K562 (cell line): ENCODE data around the gene TANGO6. TPM values are rescaled to one million over a fixed set of nuclear protein-coding genes. Genes with fewer than 3 reads are reported as not detected.

ENCODE experiments used
- ATAC-seq: fragments of 200-7000 bp; cut with Tn5 transposase; 3 replicates; pipeline ENCODE4 v1.9.1; 2020; ENCODE audit warnings: moderate library complexity
- BruUV-seq: library from RNA; stranded (reverse); fragments of 400-500 nt; replicated peaks from 2 replicates; lab custom pipeline; 2021; lab: Mats Ljungman, UMichigan
- CTCF ChIA-PET: fragments of 300-600 bp; formaldehyde crosslinking; extraction: SDS; loops from one replicate; lab custom pipeline; 2021; ENCODE audit warnings: low intra/inter-chr PET ratio; lab: Yijun Ruan, JAX
- POLR2A ChIA-PET: fragments of 300-600, 350-650 bp; sonication (Branson Sonifier 250); formaldehyde crosslinking; extraction: SDS; loops from one replicate; lab custom pipeline; 2021; ENCODE audit warnings: antibody characterized with exemption, inconsistent platforms; lab: Yijun Ruan, JAX
- DNase-seq, 4 experiments: peaks; one replicate each; pipeline versions ENCODE4 v3.0.0 to v3.0.0-alpha.2; 2011 to 2018; ENCODE audit warnings: low spot score in 3 of 4, mixed read lengths in 3 of 4; ENCODE audit errors: extremely low read depth in 1 of 4
- FAIRE-seq: peaks from 2 replicates; lab custom pipeline; 2011; peaks lifted over from hg19 to GRCh38; lab: Jason Lieb, UNC
- H2AFZ ChIP-seq: 2 replicates; pipeline ENCODE4 v1.6.0; 2011; ENCODE audit warnings: low read depth, low read length, control low read depth, inconsistent platforms
- H3K27ac ChIP-seq: fragments of 200-600 bp; 3 replicates; pipeline ENCODE4 v1.8.0; 2011; ENCODE audit warnings: low read depth, mild to moderate bottlenecking, control low read depth, inconsistent platforms, low read length, moderate library complexity, mixed read lengths; ENCODE audit errors: extremely low read depth
- H3K27me3 ChIP-seq, 2 experiments: fragments of 300-600 bp in 1 of 2; 2 replicates in 1 of 2; 3 replicates in 1 of 2; pipeline versions ENCODE4 v1.6.0 to v1.8.0; 2011; ENCODE audit warnings: inconsistent platforms in 2 of 2, low read length in 2 of 2, mild to moderate bottlenecking in 1 of 2, mixed read lengths in 1 of 2, moderate library complexity in 1 of 2; ENCODE audit not compliant: control insufficient read depth in 2 of 2, insufficient read depth in 2 of 2
- H3K36me3 ChIP-seq: fragments of 300-600 bp; 3 replicates; pipeline ENCODE4 v1.8.0; 2011; ENCODE audit warnings: mild to moderate bottlenecking, low read length, inconsistent platforms; ENCODE audit not compliant: control insufficient read depth, insufficient read depth
- H3K4me1 ChIP-seq, 2 experiments: fragments of 200-600 bp in 1 of 2; replicated peaks in 1 of 2; 2 replicates in 1 of 2; 3 replicates in 1 of 2; pipeline versions ENCODE4 v1.5.1 to v1.8.0; 2011; ENCODE audit warnings: inconsistent platforms in 2 of 2, low read length in 2 of 2, mild to moderate bottlenecking in 1 of 2, mixed read lengths in 1 of 2, moderate library complexity in 1 of 2; ENCODE audit not compliant: control insufficient read depth in 2 of 2, insufficient read depth in 2 of 2
- H3K4me2 ChIP-seq: 2 replicates; pipeline ENCODE4 v1.6.1; 2011; ENCODE audit warnings: low read length, control low read depth, inconsistent platforms, mixed read lengths; ENCODE audit not compliant: insufficient read depth
- H3K4me3 ChIP-seq: fragments of 200-600 bp; sonication (generic), shearing (Covaris generic); 2 replicates; pipeline ENCODE4 v1.5.1; 2016; ENCODE audit warnings: control low read depth, inconsistent platforms
- H3K79me2 ChIP-seq: fragments of 200-600 bp; 3 replicates; pipeline ENCODE4 v1.8.0; 2011; ENCODE audit warnings: low read length, inconsistent platforms; ENCODE audit not compliant: control insufficient read depth, insufficient read depth
- H3K9ac ChIP-seq, 2 experiments: 2 replicates each; pipeline versions ENCODE4 v1.6.0 to v1.6.1; 2011; ENCODE audit warnings: low read depth in 2 of 2, low read length in 2 of 2, control low read depth in 1 of 2, inconsistent platforms in 1 of 2, mild to moderate bottlenecking in 1 of 2, mixed read lengths in 1 of 2; ENCODE audit not compliant: insufficient read depth in 1 of 2
- H3K9me1 ChIP-seq: one replicate; pipeline ENCODE4 v1.6.0; 2011; ENCODE audit warnings: inconsistent platforms, mild to moderate bottlenecking, low read length, moderate library complexity; ENCODE audit not compliant: control insufficient read depth, insufficient read depth
- H3K9me3 ChIP-seq: replicated peaks from 2 replicates; pipeline ENCODE4 v1.5.1; 2011; ENCODE audit warnings: low read depth, low read length, inconsistent platforms; ENCODE audit not compliant: control insufficient read depth, insufficient read depth
- H4K20me1 ChIP-seq: replicated peaks from 2 replicates; pipeline ENCODE4 v1.6.1; 2011; ENCODE audit warnings: low read length, inconsistent platforms, mixed read lengths; ENCODE audit not compliant: control insufficient read depth, insufficient read depth
- CBFA2T2 ChIP-seq: fragments of 450-650 bp; conservative IDR thresholded peaks from 2 replicates; pipeline ENCODE4 v1.6.1; 2017; ENCODE audit warnings: mild to moderate bottlenecking
- ELF1 ChIP-seq: fragments of 200-800 bp; sonication (Bioruptor generic); IDR thresholded peaks from 2 replicates; pipeline ENCODE4 v1.6.1; 2016; ENCODE audit warnings: missing genetic modification characterization, missing compliant biosample characterization
- IFI16 ChIP-seq: fragments of 250-450 bp; sonication (Bioruptor Pico); IDR thresholded peaks from 2 replicates; pipeline ENCODE4 v2.1.2; 2022; ENCODE audit warnings: mild to moderate bottlenecking, inconsistent platforms
- LEF1 ChIP-seq: fragments of 450-650 bp; IDR thresholded peaks from 2 replicates; pipeline ENCODE4 v1.6.1; 2016; ENCODE audit warnings: mild to moderate bottlenecking
- NR4A1 ChIP-seq, 2 experiments: fragments of 250-450 bp in 1 of 2; fragments of 450-650 bp in 1 of 2; sonication (Bioruptor Pico) in 1 of 2; IDR thresholded peaks; 2 replicates each; pipeline versions ENCODE4 v1.4.0 to v1.6.1; 2016 to 2020; ENCODE audit warnings: mild to moderate bottlenecking in 2 of 2, missing compliant biosample characterization in 1 of 2, missing genetic modification characterization in 1 of 2, moderate library complexity in 1 of 2
- STAT5B ChIP-seq: fragments of 250-450 bp; sonication (Bioruptor Pico); IDR thresholded peaks from 2 replicates; pipeline ENCODE4 v1.8.0; 2021; ENCODE audit warnings: mild to moderate bottlenecking, inconsistent platforms
- TAL1 ChIP-seq: fragments of 450-650 bp; IDR thresholded peaks from 2 replicates; pipeline ENCODE4 v1.6.1; 2016; ENCODE audit warnings: mild to moderate bottlenecking
- ZFP36 ChIP-seq: fragments of 150-350 bp; IDR thresholded peaks from 2 replicates; pipeline ENCODE4 v1.6.1; 2018; ENCODE audit warnings: low read length, low read depth; ENCODE audit not compliant: partially characterized antibody
- ZKSCAN3 ChIP-seq: fragments of 250-450 bp; sonication (Bioruptor Pico); IDR thresholded peaks from 2 replicates; pipeline ENCODE4 v1.4.0; 2020
- ZNF12 ChIP-seq: sonication (generic); formaldehyde crosslinking; IDR thresholded peaks from 2 replicates; pipeline ENCODE4 v1.4.0; 2020; ENCODE audit warnings: mild to moderate bottlenecking, missing genetic modification reagents
- ZNF253 ChIP-seq: fragments of 250-450 bp; sonication (Bioruptor Pico); conservative IDR thresholded peaks from 2 replicates; pipeline ENCODE4 v1.6.1; 2021; ENCODE audit warnings: mild to moderate bottlenecking
- ZNF316 ChIP-seq: fragments of 450-650 bp; IDR thresholded peaks from 2 replicates; pipeline ENCODE4 v1.6.1; 2016
- WGBS: fragments of 100-300 bp; shearing (Covaris generic); methylation state at CpG from one replicate; pipeline ENCODE4 v1.1.6; 2016; ENCODE audit warnings: low coverage, mixed read lengths; ENCODE audit not compliant: insufficient coverage; ENCODE audit errors: missing lambda C conversion rate; 5-methylcytosine and 5-hydroxymethylcytosine counted together
- in situ Hi-C: fragments of 300-500 bp; cut with MboI; formaldehyde crosslinking; loops from 4 replicates; pipeline ENCODE4 v1.15.0; 2018; ENCODE audit warnings: inconsistent platforms, mixed read lengths
- intact Hi-C: fragments of 100-400 bp; cut with micrococcal nuclease; formaldehyde crosslinking; loops from 2 replicates; pipeline ENCODE4 v1.14.2; 2022
- polyA plus RNA-seq, 8 experiments: library from polyadenylated mRNA; depleted of rRNA in 4 of 8; stranded (reverse) in 5 of 8; unstranded in 3 of 8; fragments of >200 nt; fragmentation: Nextera tagmentation in 2 of 8; fragmentation: Illumina TruSeq in 1 of 8; extraction: Ambion mirVana in 2 of 8; extraction: Trizol in 1 of 8; gene quantifications; 2 replicates each; pipeline versions ENCODE4 v1.2.1 to v1.2.3, GENCODE V29; 2011 to 2014; ENCODE audit warnings: inconsistent platforms in 1 of 8, missing spikeins in 1 of 8
- total RNA-seq, 7 experiments: library from RNA; depleted of rRNA in 6 of 7; stranded (reverse); fragments of >200 nt in 6 of 7; fragmentation: Illumina TruSeq in 2 of 7; extraction: Trizol in 2 of 7; gene quantifications; 2 replicates each; pipeline versions ENCODE4 v1.2.1 to v1.2.3, GENCODE V29; 2011 to 2021; ENCODE audit warnings: low replicate concordance in 1 of 7
- TF ChIP-seq, protein P1 (sequence below), 2 experiments: fragments of 450-650 bp; formaldehyde crosslinking in 1 of 2; IDR thresholded peaks; 2 replicates each; pipeline versions ENCODE4 v1.4.0 to v1.6.1; 2014 to 2020; ENCODE audit warnings: mild to moderate bottlenecking in 2 of 2, borderline replicate concordance in 1 of 2, low read depth in 1 of 2

Gene TANGO6
- total and polyA plus RNA-seq, 9 of the 15 experiments (the other 6 are each of a cell fraction or from before 2014, with no cell fraction given) = 1.6 to 15.2 (median 9.6) TPM

DNA sequence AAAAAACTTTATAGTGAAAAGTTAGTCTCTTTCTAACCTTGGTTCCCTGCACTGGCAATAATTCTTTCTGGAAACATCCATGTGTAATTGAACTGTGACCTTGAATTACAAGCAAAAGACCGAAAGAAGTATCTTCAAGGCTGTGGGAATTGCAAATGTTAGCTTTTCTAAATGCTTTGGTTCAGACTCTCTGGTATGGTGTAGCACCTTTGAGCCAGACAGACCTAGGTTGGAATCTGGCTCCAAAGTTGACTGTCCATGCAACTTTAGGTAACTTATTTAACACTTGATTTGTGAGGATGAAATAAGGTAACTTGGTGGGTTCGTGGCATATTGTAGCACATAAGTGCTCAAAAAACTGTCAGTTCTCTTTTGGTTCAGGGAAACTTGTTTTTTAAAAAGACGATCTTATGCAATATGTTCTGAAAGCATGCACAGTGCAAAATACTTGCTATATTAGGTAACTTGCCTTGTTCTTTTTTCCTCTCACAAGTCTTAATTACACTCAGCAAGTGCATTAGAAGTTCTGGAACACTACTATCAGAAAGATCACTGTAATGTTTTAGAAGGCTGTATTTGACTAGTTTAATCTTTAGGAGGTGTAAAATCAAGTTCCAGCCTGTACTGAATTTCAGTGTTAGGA is 46.3 kb downstream of the TANGO6 start:
- H3K9me3 ChIP-seq = no peaks in the 10 kb centered on the region
- no peak for DNase-seq
- H3K27ac ChIP-seq = no peak overlapping the region
- H3K9ac ChIP-seq = no peak overlapping the region
- H3K36me3 ChIP-seq = no peaks in the 10 kb centered on the region
- H2AFZ ChIP-seq = no peak overlapping the region
- H4K20me1 ChIP-seq = no peaks in the 10 kb centered on the region
- H3K27me3 ChIP-seq = no peaks in the 10 kb centered on the region
- BruUV-seq = no TSS peak
- TF ChIP-seq NR4A1 (CRISPR knock-in tag; IDR thresholded peaks at IDR 0.05) (no peak), NR4A1 (tag; IDR thresholded peaks at IDR 0.05) (no peak), TAL1 (no peak), ZNF253 (CRISPR knock-in tag) (no peak), LEF1 (no peak), IFI16 (CRISPR knock-in tag) (no peak), ZFP36 (no peak), ZNF316 (no peak), ZKSCAN3 (CRISPR knock-in tag) (no peak), CBFA2T2 (no peak), ELF1 (tag) (no peak), ZNF12 (CRISPR knock-in tag) (no peak), STAT5B (CRISPR knock-in tag) (no peak)
- TF ChIP-seq, protein P1, sequence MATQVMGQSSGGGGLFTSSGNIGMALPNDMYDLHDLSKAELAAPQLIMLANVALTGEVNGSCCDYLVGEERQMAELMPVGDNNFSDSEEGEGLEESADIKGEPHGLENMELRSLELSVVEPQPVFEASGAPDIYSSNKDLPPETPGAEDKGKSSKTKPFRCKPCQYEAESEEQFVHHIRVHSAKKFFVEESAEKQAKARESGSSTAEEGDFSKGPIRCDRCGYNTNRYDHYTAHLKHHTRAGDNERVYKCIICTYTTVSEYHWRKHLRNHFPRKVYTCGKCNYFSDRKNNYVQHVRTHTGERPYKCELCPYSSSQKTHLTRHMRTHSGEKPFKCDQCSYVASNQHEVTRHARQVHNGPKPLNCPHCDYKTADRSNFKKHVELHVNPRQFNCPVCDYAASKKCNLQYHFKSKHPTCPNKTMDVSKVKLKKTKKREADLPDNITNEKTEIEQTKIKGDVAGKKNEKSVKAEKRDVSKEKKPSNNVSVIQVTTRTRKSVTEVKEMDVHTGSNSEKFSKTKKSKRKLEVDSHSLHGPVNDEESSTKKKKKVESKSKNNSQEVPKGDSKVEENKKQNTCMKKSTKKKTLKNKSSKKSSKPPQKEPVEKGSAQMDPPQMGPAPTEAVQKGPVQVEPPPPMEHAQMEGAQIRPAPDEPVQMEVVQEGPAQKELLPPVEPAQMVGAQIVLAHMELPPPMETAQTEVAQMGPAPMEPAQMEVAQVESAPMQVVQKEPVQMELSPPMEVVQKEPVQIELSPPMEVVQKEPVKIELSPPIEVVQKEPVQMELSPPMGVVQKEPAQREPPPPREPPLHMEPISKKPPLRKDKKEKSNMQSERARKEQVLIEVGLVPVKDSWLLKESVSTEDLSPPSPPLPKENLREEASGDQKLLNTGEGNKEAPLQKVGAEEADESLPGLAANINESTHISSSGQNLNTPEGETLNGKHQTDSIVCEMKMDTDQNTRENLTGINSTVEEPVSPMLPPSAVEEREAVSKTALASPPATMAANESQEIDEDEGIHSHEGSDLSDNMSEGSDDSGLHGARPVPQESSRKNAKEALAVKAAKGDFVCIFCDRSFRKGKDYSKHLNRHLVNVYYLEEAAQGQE (IDR thresholded peaks at IDR 0.05; ENCODE audit: borderline replicate concordance) = no peak
- TF ChIP-seq, protein P1 (CRISPR knock-in tag; IDR thresholded peaks at IDR 0.05; ENCODE audit: low read depth) = no peak
- no peak for ATAC-seq
- FAIRE-seq = peak; percentile 52
- H3K4me2 ChIP-seq = no peak overlapping the region
- intact Hi-C loops = no loop called here
- 75% methylated on average over 3 of the region's 3 CpGs for WGBS
- in situ Hi-C loops = no loop called here
- no peaks in the 10 kb centered on the region for H3K79me2 ChIP-seq
- POLR2A ChIA-PET = no interaction called here
- no peaks in the 10 kb centered on the region for H3K9me1 ChIP-seq
- H3K4me1 ChIP-seq = no peaks in the 10 kb centered on the region
- CTCF ChIA-PET = no interaction called here
- H3K4me3 ChIP-seq = no peak overlapping the region
